Lung (tissue), 12 donors: ENCODE measurements around the gene CCDC146. TPM values are rescaled to one million over a fixed set of nuclear protein-coding genes. Genes with fewer than 3 reads are reported as not detected.

Experiments
- ATAC-seq: fragments of 200-7000 bp; cut with Tn5 transposase; one replicate; pipeline ENCODE4 v1.9.1; 2020; ENCODE audit warnings: moderate number of reproducible peaks; ENCODE audit not compliant: insufficient read depth, low FRiP score
- DNase-seq, 3 donors: peaks; one replicate each; pipeline ENCODE4 v3.0.0-alpha.2; 2013 to 2017
- H3K27ac ChIP-seq, 2 donors: one replicate each; pipeline ENCODE4 v1.5.1; 2013; ENCODE audit warnings: mild to moderate bottlenecking in 2 of 2, moderate library complexity in 2 of 2, control low read depth in 1 of 2, inconsistent platforms in 1 of 2, low read depth in 1 of 2, low read length in 1 of 2
- H3K27me3 ChIP-seq, 3 donors: one replicate each; pipeline ENCODE4 v1.5.1; 2013; ENCODE audit warnings: low read length in 2 of 3; ENCODE audit not compliant: control insufficient read depth in 3 of 3, insufficient read depth in 3 of 3
- H3K36me3 ChIP-seq, 4 donors: one replicate each; pipeline ENCODE4 v1.5.1; 2013; ENCODE audit warnings: low read length in 4 of 4, mild to moderate bottlenecking in 1 of 4, moderate library complexity in 1 of 4; ENCODE audit not compliant: control insufficient read depth in 4 of 4, insufficient read depth in 4 of 4
- H3K4me1 ChIP-seq, 5 donors: one replicate each; pipeline ENCODE4 v1.5.1; 2013; ENCODE audit warnings: low read length in 5 of 5, mild to moderate bottlenecking in 2 of 5, moderate library complexity in 1 of 5; ENCODE audit not compliant: control insufficient read depth in 5 of 5, insufficient read depth in 5 of 5
- H3K4me3 ChIP-seq: one replicate; pipeline ENCODE4 v1.5.1; 2013; ENCODE audit warnings: mild to moderate bottlenecking, control low read depth, moderate library complexity
- H3K9ac ChIP-seq, 2 donors: one replicate each; pipeline ENCODE4 v1.5.1; 2013; ENCODE audit warnings: low read length in 2 of 2, control low read depth in 1 of 2; ENCODE audit not compliant: insufficient read depth in 1 of 2
- H3K9me3 ChIP-seq, 4 donors: one replicate each; pipeline ENCODE4 v1.5.1; 2013; ENCODE audit warnings: low read length in 3 of 4, mild to moderate bottlenecking in 1 of 4, moderate library complexity in 1 of 4; ENCODE audit not compliant: control insufficient read depth in 4 of 4, insufficient read depth in 3 of 4
- WGBS, 2 donors: extraction: QIAGEN DNeasy Blood & Tissue Kit; methylation state at CpG; one replicate each; pipeline ENCODE4 v1.1.7; 2013; 5-methylcytosine and 5-hydroxymethylcytosine counted together
- polyA plus RNA-seq, 2 donors: library from polyadenylated mRNA; stranded (reverse); fragments of 200-250 nt; gene quantifications; one replicate each; pipeline ENCODE4 v1.2.1, GENCODE V29; 2013
- total RNA-seq, 2 donors: library from RNA; depleted of rRNA in 1 of 2; stranded (reverse); fragments of >200 nt in 1 of 2; gene quantifications; one replicate each; pipeline ENCODE4 v1.2.1, GENCODE V29; 2014 to 2021
- TF ChIP-seq, protein P1 (sequence below): IDR thresholded peaks from 2 replicates; pipeline ENCODE4 v1.5.1; 2012; ENCODE audit warnings: mild to moderate bottlenecking; ENCODE audit errors: control extremely low read depth, extremely low read depth
- donor health status: control.
- donor health status: control.
- donor health status: Bipolar disorder and iron deficiency.
- donor health status: healthy.
- donor health status: DM: yes; HTN: yes; CAD: no.

The CCDC146 gene
- total and polyA plus RNA-seq, 4 donors, result 8.4 to 29.6 (median 17.4) TPM

- H3K27ac ChIP-seq, result no peak overlapping the region
- TF ChIP-seq, protein P1, sequence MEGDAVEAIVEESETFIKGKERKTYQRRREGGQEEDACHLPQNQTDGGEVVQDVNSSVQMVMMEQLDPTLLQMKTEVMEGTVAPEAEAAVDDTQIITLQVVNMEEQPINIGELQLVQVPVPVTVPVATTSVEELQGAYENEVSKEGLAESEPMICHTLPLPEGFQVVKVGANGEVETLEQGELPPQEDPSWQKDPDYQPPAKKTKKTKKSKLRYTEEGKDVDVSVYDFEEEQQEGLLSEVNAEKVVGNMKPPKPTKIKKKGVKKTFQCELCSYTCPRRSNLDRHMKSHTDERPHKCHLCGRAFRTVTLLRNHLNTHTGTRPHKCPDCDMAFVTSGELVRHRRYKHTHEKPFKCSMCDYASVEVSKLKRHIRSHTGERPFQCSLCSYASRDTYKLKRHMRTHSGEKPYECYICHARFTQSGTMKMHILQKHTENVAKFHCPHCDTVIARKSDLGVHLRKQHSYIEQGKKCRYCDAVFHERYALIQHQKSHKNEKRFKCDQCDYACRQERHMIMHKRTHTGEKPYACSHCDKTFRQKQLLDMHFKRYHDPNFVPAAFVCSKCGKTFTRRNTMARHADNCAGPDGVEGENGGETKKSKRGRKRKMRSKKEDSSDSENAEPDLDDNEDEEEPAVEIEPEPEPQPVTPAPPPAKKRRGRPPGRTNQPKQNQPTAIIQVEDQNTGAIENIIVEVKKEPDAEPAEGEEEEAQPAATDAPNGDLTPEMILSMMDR, result no peak
- no peak overlapping the region for H3K9ac ChIP-seq
- DNase-seq, result no peak
- H3K36me3 ChIP-seq, result peaks cover 0 to 2% (median 0%) of the 10 kb centered on the region in 4 donors
- no peaks in the 10 kb centered on the region for H3K27me3 ChIP-seq
- H3K4me3 ChIP-seq, result no peak overlapping the region
- 69 to 85% methylated on average over 3 of the region's 3 CpGs for WGBS, 2 donors
- no peak for ATAC-seq
- H3K9me3 ChIP-seq, result no peaks in the 10 kb centered on the region
- peaks cover 0 to 5% (median 2%) of the 10 kb centered on the region in 5 donors for H3K4me1 ChIP-seq
These were observed 125.7 kb downstream of the CCDC146 start for GRCh38 chr7:77248154-77248553.

GRCh38 chr7:77252506-77252905, 130.1 kb downstream of the CCDC146 start:
- no peak for DNase-seq
- 82 to 85% methylated on average over 5 of the region's 5 CpGs for WGBS, 2 donors
- ATAC-seq, result no peak
- Histone ChIP-seq H3K9ac (no peak overlapping the region), H3K27me3 (no peaks in the 10 kb centered on the region), H3K4me3 (no peak overlapping the region), H3K9me3 (no peaks in the 10 kb centered on the region), H3K27ac (no peak overlapping the region), H3K4me1 (peaks cover 0 to 5% (median 0%) of the 10 kb centered on the region in 5 donors), H3K36me3 (peaks cover 0 to 3% (median 0%) of the 10 kb centered on the region in 4 donors)
- TF ChIP-seq, protein P1, result no peak

GRCh38 chr7:77253151-77253550, 130.7 kb downstream of the CCDC146 start:
- H3K4me1 ChIP-seq, result peaks cover 0 to 5% (median 0%) of the 10 kb centered on the region in 5 donors
- no peak overlapping the region for H3K9ac ChIP-seq
- WGBS, 2 donors, result 69 to 85% methylated on average over 3 of the region's 3 CpGs
- H3K36me3 ChIP-seq, result peaks cover 0 to 3% (median 0%) of the 10 kb centered on the region in 4 donors
- H3K27ac ChIP-seq, result no peak overlapping the region
- TF ChIP-seq, protein P1, result no peak
- no peak overlapping the region for H3K4me3 ChIP-seq
- DNase-seq (no peak), ATAC-seq (no peak)
- no peaks in the 10 kb centered on the region for H3K27me3 ChIP-seq
- no peaks in the 10 kb centered on the region for H3K9me3 ChIP-seq

DNA sequence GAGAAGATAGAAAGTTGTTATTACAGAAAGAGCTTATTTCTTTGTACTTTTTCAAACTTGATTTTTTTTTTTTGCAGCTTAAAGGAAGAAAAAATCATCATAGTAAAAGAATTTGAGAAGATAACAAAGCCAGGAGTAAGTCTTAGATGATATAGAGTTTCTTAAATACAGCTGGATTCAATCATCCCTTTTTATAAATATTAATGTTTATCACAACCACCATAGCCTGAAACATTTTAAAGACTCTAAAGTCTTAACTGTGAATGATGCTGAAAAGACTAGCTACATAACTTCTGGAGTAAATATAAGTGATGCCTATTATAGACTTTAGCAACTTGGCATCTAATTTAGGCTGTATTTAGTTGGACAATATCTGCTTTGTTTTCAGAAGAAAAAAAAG, 132.0 kb downstream of the CCDC146 start:
- ATAC-seq, result no peak
- TF ChIP-seq, protein P1, result no peak

More for the DNA sequence above, 132.0 kb downstream of the CCDC146 start:
- no peak overlapping the region for H3K4me3 ChIP-seq
- H3K9me3 ChIP-seq, result no peaks in the 10 kb centered on the region
- no peak for DNase-seq
- H3K27ac ChIP-seq, result no peak overlapping the region
- peaks cover 0 to 3% (median 0%) of the 10 kb centered on the region in 4 donors for H3K36me3 ChIP-seq
- no peak overlapping the region for H3K9ac ChIP-seq
- peaks cover 0 to 5% (median 0%) of the 10 kb centered on the region in 5 donors for H3K4me1 ChIP-seq
- no peaks in the 10 kb centered on the region for H3K27me3 ChIP-seq
